ENCODE measurements around the gene BUD31.

Gene BUD31

GRCh38 chr7:99437946-99438572 lies 29.3 kb downstream of the BUD31 start:
- DNase-seq, result no peak

- DNase-seq, result peak; percentile 96
These were observed 30.1 kb downstream of the BUD31 start, which contains the start of the genes CPSF4 and PTCD1 for GRCh38 chr7:99438573-99439480. Gene CPSF4, plus strand, starts transcription at chr7:99438943. Its CDS starts 140 bp downstream, at chr7:99439083. Gene PTCD1, minus strand, starts transcription at chr7:99438798. Its CDS starts 3,556 bp downstream, at chr7:99435242.

DNA sequence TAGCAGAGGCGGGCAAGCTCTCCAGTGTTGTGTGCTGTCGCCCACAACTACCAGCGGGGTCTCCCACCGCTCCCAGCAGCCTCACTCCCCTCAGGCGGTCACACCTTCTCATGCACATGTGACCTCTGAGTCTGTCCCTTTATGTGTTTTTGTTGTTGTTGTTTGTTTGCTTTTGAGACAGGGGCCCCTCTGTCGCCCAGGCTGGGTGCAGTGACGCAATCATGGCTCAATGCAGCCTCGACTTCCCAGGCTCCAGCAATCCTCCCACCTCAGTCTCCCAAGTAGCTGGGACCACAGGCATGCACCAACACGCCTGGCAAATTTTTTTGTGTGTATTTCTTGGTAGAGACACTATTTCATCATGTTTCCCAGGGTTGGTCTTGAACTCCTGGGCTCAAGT lies 31.4 kb downstream of the BUD31 start:
- DNase-seq, result no peak

DNA sequence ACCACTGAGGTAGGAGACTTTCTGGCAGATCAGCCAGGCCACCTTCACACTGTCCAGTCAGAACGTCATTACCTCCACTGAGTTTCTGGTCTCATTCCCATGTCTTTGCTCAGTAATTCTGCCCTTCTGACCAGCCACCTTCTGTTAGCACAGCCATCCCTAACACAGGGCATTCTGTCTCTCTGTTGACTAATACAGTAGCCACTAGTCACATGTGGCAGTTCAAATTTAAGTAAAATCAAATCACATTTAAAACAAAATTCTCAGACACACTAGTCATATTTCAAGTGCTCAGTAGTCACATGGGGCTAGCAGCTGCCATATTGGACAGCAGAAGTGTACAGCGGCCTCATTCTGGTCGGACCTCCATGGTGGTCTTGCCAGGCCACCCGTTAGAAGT lies 37.3 kb downstream of the BUD31 start:
- DNase-seq, result no peak

DNA sequence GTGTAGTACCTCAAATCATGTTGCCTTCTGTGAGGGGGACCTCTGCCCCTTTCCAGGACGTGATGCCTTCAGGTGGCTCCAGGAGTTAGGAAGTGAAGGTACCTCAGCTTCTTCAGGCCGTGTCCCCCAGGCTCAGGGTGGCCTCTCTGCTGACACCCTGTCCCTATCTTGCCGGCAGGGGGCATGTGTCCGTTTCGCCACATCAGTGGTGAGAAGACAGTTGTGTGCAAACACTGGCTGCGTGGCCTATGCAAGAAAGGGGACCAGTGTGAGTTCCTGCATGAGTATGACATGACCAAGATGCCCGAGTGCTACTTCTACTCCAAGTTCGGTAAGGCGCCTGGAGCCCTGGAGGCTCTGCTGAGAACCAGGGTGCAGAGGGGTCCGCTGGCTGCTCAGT lies 39.2 kb downstream of the BUD31 start:
- DNase-seq, result no peak

DNA sequence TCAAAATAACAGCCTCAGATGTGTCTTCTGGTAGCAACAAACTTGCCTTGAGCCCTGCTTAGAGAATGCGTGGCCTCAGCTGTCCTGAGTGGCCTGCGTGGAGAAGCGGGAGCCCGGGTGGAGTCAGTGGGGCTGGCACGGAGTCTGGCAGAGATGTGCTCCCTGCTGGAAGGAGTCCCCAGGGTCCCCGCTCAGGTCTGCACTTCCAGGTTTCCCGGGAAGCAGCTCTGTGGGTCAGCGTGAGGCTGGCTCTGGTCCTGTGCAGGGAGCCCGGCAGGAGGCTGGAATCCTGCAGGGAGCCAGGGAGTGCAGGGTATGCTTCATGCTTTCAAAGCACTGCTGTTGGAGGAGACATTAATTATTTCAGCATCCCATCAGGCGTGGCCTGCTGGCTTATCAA lies 40.1 kb downstream of the BUD31 start:
- no peak for DNase-seq

DNA sequence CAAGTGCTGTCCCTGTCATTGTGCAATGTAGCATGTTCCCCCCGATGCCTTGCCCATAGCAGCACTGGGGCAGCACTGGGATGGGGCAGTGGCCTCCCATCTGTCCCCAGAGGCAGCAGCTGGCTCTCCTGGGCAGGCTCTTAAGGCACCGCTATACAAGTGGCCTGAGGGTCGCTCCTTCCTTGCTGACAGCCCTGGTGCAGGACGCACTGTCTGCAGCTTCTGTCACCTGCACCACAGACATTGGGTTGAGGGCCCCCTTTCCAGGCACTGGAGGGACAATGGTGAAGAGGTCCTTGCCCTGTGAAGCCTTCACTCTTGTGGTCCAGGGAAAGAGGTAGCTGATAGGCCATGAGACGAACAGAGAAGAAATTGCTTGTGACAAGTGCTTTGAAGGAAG lies 40.6 kb downstream of the BUD31 start:
- DNase-seq, result no peak

GRCh38 chr7:99451936-99452335 lies 43.2 kb downstream of the BUD31 start:
- DNase-seq, result no peak

DNA sequence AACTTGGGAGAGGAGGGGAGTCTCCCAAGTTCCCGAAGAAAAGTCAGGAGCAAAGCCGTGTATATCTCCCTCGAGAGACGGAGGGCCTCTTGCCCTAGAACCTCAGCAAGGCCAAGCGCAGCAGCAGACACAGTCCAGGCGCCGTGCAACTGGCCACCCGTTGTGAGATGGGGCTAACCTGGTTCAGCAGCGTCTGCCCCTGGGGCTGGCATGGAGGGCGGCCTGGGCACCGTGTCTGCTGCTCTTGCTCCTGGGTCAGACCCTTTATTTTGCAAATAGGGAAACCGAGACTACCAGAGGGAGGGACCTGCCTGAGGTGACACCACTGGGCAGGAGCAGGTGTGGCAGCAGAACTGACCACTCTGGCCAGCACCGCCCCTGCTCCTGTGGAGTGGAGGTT lies 43.8 kb downstream of the BUD31 start:
- DNase-seq, result no peak

DNA sequence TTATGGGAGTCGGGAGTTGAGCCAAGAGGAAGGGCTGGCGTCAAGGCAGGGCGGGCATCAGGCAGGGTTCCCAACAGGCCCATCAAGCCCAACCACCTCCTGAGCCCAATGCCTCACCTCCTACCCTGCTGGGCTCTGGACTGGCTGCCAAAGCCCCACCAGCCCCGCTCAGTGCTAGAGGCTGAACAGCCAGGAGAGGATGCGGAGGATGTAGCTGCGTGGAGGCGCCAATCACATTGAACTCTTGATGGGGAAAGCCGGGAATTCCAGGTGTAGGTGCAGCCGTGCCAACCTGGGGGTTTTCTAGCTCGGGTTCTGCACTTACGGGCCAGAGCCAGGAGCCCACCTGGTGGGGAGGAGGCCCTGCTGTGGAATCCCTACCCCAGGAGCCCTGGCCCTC lies 44.3 kb downstream of the BUD31 start:
- no peak for DNase-seq

DNA sequence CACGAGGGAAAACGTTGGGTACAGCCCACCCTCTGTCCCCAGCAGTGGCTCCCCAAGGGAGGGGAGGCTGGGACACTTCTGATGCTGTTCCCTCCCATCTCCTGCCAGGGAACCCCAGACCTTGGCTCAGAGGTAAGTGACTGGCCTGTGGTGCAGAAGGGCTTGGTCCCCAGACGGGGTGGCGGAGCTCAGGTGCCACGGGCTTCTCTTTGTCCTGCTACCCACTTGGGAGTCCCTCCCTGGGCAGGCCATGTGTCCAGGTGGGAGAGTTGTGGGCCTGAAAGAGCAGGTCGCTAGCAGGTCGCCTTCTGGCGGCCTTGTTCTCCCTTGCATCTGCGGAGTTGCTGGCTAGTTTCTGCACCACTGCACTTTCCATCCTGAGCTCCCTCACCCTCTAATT lies 47.1 kb downstream of the BUD31 start:
- DNase-seq, result no peak

- no peak for DNase-seq
These were observed 47.5 kb downstream of the BUD31 start for GRCh38 chr7:99456288-99456687.

- DNase-seq, result no peak
These were observed 48.4 kb downstream of the BUD31 start for GRCh38 chr7:99457050-99457649.

DNA sequence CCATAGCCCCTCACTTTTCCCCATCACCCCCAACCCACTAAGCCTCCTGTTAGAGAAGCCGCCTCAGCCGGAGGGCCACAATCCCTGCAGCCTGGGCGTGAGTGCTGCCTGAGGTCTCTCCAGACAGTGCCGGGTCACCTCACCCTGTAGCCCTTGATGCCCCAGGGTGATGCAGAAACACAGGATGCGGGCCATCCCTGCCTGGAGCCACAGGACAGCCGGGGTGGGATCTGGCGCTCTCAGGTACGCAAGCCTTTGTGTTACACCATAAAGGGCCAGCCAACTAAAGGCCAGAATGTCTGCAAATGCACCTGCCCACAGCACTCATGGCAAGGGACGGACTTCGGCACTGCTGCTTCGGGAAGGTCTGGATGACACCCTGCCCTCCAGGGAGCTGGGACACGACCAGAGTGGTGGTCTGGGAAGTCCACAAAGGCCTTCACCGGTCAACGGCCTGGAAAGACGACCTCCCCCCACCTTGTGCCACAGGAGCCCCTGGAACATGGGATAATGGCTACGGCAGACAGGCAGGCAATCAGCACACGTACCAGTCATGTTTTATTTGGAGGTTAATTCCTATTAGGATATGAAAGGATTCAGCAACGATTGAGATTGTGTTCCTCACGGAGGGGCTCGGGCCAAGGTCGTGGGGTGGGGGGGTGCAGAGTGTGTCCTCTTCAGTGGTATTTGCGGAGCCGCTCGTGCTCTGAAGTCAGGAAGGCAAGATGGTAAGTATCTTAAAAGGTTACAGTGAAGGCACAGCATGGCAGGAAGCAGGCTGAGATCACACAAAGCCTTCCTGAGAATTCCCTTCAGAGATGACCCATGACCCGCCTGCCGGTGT lies 49.1 kb downstream of the BUD31 start:
- no peak for DNase-seq

GRCh38 chr7:99459087-99459486 lies 50.3 kb downstream of the BUD31 start:
- no peak for DNase-seq

DNA sequence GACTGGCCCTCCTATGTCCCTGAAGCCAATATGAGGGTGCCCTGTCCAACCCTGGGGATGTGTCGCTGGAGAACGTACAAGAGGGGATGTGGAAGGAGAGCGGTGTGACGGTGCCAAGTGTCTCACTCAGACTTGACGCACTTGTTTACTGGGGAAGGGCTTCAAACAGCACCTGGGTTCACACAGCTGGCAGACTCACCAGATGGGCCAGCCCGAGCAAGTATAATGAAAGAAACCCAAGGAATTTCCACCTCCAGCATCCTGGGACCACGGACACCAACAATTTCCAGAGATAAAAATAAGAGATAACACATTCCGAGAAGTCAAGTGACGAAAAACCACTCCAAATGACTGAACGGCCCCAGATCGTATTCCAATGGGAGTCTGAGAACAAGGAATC lies 51.9 kb downstream of the BUD31 start:
- no peak for DNase-seq

- no peak for DNase-seq
These were observed 52.5 kb downstream of the BUD31 start for GRCh38 chr7:99461221-99461620.

- no peak for DNase-seq
These were observed 56.6 kb downstream of the BUD31 start for GRCh38 chr7:99465421-99465768.

DNA sequence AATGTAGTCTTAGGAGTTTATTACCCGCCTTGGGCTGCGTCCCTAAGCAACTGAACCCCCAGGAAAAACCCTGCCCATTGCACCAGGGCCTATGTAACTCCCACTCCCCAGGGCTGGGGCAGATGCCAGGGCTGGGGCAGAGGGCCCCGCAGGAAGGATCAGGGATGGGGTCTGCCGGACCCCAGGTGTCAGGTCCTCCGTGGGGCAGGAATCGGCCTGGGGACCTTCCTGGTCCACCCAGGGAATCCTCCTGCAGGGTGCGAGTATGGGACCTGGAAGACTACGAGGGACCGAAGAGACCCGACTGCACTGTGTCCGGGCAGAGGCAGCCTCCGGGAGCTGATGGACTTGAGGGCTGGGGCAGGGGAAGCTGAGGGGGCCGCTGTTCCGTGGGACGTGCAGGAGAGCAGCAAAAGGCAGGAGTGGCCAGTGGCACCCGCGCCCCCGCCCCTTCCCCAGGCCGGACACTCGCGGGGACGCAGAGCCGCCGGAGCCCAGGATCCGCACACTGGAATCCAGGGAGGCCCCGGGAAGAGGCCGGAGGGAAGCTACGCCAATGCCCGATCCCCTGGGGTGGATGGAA lies 59.7 kb downstream of the BUD31 start:
- DNase-seq, result no peak

Data from activated effector memory CD4-positive, alpha-beta T cell treated with anti-CD3 and anti-CD28 coated beads, Interleukin-2, amount 50 U/mL, for 16 hours (primary cell).